Stimulated activated CD4-positive, alpha-beta T cell treated with anti-CD3 and anti-CD28 coated beads, Interleukin-4, amount 100 ng/mL, for 4 hours (primary cell): Measurements from ENCODE around the gene NIPSNAP2.
"Not testable (repeated sequence)": the region's sequence is repeated elsewhere in the genome, so short reads cannot be mapped to it uniquely, and the experiment has no call there.

ENCODE experiments used
- DNase-seq, 2 experiments: peaks; one replicate each; pipeline ENCODE4 v3.0.0-alpha.2; 2020

Gene NIPSNAP2

GRCh38 chr7:55977831-55978230 is 13.4 kb downstream of the NIPSNAP2 start:
- DNase-seq = no peak

- no peak for DNase-seq
These were observed 15.9 kb downstream of the NIPSNAP2 start for GRCh38 chr7:55980266-55980665.

GRCh38 chr7:55983537-55983936 is 19.2 kb downstream of the NIPSNAP2 start:
- DNase-seq = no peak

GRCh38 chr7:55992346-55992745 is 28.0 kb downstream of the NIPSNAP2 start:
- DNase-seq = no peak

GRCh38 chr7:55996856-55997500 is 32.6 kb downstream of the NIPSNAP2 start:
- DNase-seq = no peak

- no peak for DNase-seq
These were observed 39.4 kb downstream of the NIPSNAP2 start for GRCh38 chr7:56003749-56004148.

- DNase-seq = no peak
These were observed 42.8 kb downstream of the NIPSNAP2 start for GRCh38 chr7:56007167-56007652.

GRCh38 chr7:56007891-56008290 is 43.5 kb downstream of the NIPSNAP2 start:
- DNase-seq = no peak

- no peak for DNase-seq
These were observed 45.3 kb downstream of the NIPSNAP2 start for GRCh38 chr7:56009695-56010094.

- not testable (repeated sequence) for DNase-seq
These were observed 52.6 kb downstream of the NIPSNAP2 start for GRCh38 chr7:56017015-56017414.

GRCh38 chr7:56019501-56019900 is 55.1 kb downstream of the NIPSNAP2 start:
- DNase-seq = no peak

- no peak for DNase-seq
These were observed 59.1 kb downstream of the NIPSNAP2 start for GRCh38 chr7:56023500-56023899.

- no peak for DNase-seq
These were observed 62.2 kb downstream of the NIPSNAP2 start for GRCh38 chr7:56026538-56026937.

- DNase-seq = no peak
These were observed 64.7 kb downstream of the NIPSNAP2 start for GRCh38 chr7:56028942-56029630.

GRCh38 chr7:56030340-56030739 is 66.0 kb downstream of the NIPSNAP2 start:
- no peak for DNase-seq

GRCh38 chr7:56031556-56031955 is 67.2 kb downstream of the NIPSNAP2 start:
- not testable (repeated sequence) for DNase-seq

GRCh38 chr7:56032578-56032977 is 68.2 kb downstream of the NIPSNAP2 start:
- DNase-seq = not testable (repeated sequence)

GRCh38 chr7:56033671-56034432 is 69.5 kb downstream of the NIPSNAP2 start:
- peak; percentile 66 to 71 for DNase-seq

- DNase-seq = no peak
These were observed 76.3 kb downstream of the NIPSNAP2 start for GRCh38 chr7:56040730-56041129.

GRCh38 chr7:56045758-56046157 is 81.4 kb downstream of the NIPSNAP2 start:
- not testable (repeated sequence) for DNase-seq

GRCh38 chr7:56046721-56047445 is 82.5 kb downstream of the NIPSNAP2 start:
- DNase-seq = no peak

GRCh38 chr7:56047446-56048116 is 83.2 kb downstream of the NIPSNAP2 start:
- not testable (repeated sequence) for DNase-seq
